ACHN (cell line): ENCODE data around the gene FCHSD2.

Experiments used
- DNase-seq: peaks from one replicate; pipeline ENCODE4 v3.0.0-alpha.2; 2015
- in situ Hi-C: cut with HindIII; loops from 2 replicates; pipeline ENCODE4 v1.10.0; 2017; ENCODE audit warnings: low sequenced_read_pairs, low pct_ligation_motif_present, low pct_unique_long_range_greater_than_20kb

Gene FCHSD2

GRCh38 chr11:72826191-72826941 lies 315.8 kb downstream of the FCHSD2 start:
- in situ Hi-C loops = no loop called here
- no peak for DNase-seq

- in situ Hi-C loops = no loop called here
- no peak for DNase-seq
These were observed 316.5 kb downstream of the FCHSD2 start for GRCh38 chr11:72825661-72826060.

- no peak for DNase-seq
- in situ Hi-C loops = no loop called here
These were observed 317.2 kb downstream of the FCHSD2 start for GRCh38 chr11:72824811-72825505.

- in situ Hi-C loops = no loop called here
These were observed 318.1 kb downstream of the FCHSD2 start for GRCh38 chr11:72824020-72824419.

GRCh38 chr11:72823105-72823804 lies 318.9 kb downstream of the FCHSD2 start:
- no peak for DNase-seq

More at GRCh38 chr11:72824020-72824419, 318.1 kb downstream of the FCHSD2 start:
- DNase-seq = no peak

GRCh38 chr11:72821920-72822799 lies 320.0 kb downstream of the FCHSD2 start:
- in situ Hi-C loops = no loop called here
- DNase-seq = peak; percentile 87

More at GRCh38 chr11:72823105-72823804, 318.9 kb downstream of the FCHSD2 start:
- in situ Hi-C loops = no loop called here

- no peak for DNase-seq
- in situ Hi-C loops = no loop called here
These were observed 320.7 kb downstream of the FCHSD2 start for GRCh38 chr11:72821221-72821919.

- in situ Hi-C loops = no loop called here
- no peak for DNase-seq
These were observed 321.5 kb downstream of the FCHSD2 start for GRCh38 chr11:72820439-72821139.

GRCh38 chr11:72818971-72819370 lies 323.1 kb downstream of the FCHSD2 start:
- in situ Hi-C loops = loop anchor here (10.0 kb wide), 1 partner anchor 64 kb away; the partner anchor contains the start of gene ARAP1
- no peak for DNase-seq

- in situ Hi-C loops = loop anchor here (10.0 kb wide), 1 partner anchor 63 kb away; the partner anchor contains the start of gene ARAP1
- no peak for DNase-seq
These were observed 324.2 kb downstream of the FCHSD2 start for GRCh38 chr11:72817966-72818365.

- in situ Hi-C loops = loop anchor here (10.0 kb wide), 1 partner anchor 62 kb away; the partner anchor contains the start of gene ARAP1
- no peak for DNase-seq
These were observed 325.6 kb downstream of the FCHSD2 start for GRCh38 chr11:72816404-72816990.

- in situ Hi-C loops = loop anchor here (10.0 kb wide), 1 partner anchor 60 kb away; the partner anchor contains the start of gene ARAP1
- no peak for DNase-seq
These were observed 327.0 kb downstream of the FCHSD2 start for GRCh38 chr11:72815110-72815618.

- DNase-seq = peak; percentile 83
- in situ Hi-C loops = loop anchor here (10.0 kb wide), 1 partner anchor 60 kb away; the partner anchor contains the start of gene ARAP1
These were observed 327.6 kb downstream of the FCHSD2 start, which contains the start of gene ATG16L2 for GRCh38 chr11:72814286-72815109. TSS of gene ATG16L2 (plus strand) at chr11:72814411. CDS start at chr11:72814446, 35 bp downstream.

- peak; percentile 72 for DNase-seq
- in situ Hi-C loops = loop anchor here (10.0 kb wide), 1 partner anchor 59 kb away; the partner anchor contains the start of gene ARAP1
These were observed 328.3 kb downstream of the FCHSD2 start for GRCh38 chr11:72813740-72814285.
